NB4 (cell line): ENCODE data around the gene MCM3AP.

ENCODE experiments used
- DNase-seq: peaks from one replicate; pipeline ENCODE4 v3.0.0; 2010; ENCODE audit warnings: low read depth
- H3K4me3 ChIP-seq: one replicate; pipeline ENCODE4 v1.5.1; 2011; ENCODE audit warnings: mild to moderate bottlenecking, low read depth, low read length, moderate library complexity
- CTCF ChIP-seq: IDR thresholded peaks from one replicate; pipeline ENCODE4 v1.5.1; 2012; ENCODE audit warnings: low read depth, low read length
- MYC ChIP-seq: IDR thresholded peaks from 2 replicates; pipeline ENCODE4 v1.6.1; 2011; ENCODE audit warnings: low read depth, low read length
- POLR2A ChIP-seq: IDR thresholded peaks from 2 replicates; pipeline ENCODE4 v1.6.1; 2011; ENCODE audit warnings: mild to moderate bottlenecking; ENCODE audit not compliant: insufficient read length; ENCODE audit errors: extremely low read depth
- TF ChIP-seq, protein P1 (sequence below): IDR thresholded peaks from 2 replicates; pipeline ENCODE4 v1.6.1; 2011; ENCODE audit warnings: low read depth, low read length

MCM3AP gene

GRCh38 chr21:46220275-46220810 lies 65.1 kb downstream of the MCM3AP start:
- no peak for DNase-seq
- TF ChIP-seq POLR2A: no peak
- no peak for TF ChIP-seq MYC
- no peak for TF ChIP-seq CTCF
- TF ChIP-seq, protein P1, sequence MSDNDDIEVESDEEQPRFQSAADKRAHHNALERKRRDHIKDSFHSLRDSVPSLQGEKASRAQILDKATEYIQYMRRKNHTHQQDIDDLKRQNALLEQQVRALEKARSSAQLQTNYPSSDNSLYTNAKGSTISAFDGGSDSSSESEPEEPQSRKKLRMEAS: no peak

DNA sequence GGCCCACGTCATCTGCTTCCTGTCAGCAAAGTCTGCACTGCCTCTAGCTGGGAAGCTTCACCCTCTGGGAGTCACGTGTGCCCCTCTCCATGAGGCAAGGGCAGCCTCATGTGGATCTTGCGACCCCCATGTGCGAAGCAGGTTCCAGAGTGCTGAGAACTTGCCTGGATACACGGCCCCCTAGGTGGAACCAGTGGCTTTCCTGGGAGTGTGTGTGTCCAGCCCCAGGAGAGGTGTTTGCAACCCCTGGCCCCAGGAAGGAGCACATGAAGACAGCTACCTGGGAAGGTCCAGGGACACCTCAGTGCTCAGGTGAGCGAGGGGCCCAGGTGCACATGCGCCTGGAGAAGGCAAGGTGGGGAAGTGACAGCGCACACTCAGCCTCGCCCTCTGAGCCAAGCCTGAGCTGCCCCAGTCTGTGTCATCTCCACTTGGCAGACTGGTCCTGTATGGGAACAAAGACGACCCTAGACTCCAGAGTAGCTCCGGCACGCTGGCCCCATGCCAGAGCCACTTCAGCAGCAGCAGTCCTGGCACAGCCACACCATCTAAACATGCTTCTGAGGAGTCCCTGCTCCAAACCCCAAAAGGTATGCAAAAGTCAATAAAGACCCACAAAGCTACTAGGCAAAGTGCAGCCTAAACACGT lies 65.7 kb downstream of the MCM3AP start:
- TF ChIP-seq MYC (no peak), POLR2A (no peak), CTCF (no peak)
- TF ChIP-seq, protein P1: no peak
- DNase-seq: no peak
- H3K4me3 ChIP-seq: no peak overlapping the region

More at GRCh38 chr21:46220275-46220810, 65.1 kb downstream of the MCM3AP start:
- H3K4me3 ChIP-seq: no peak overlapping the region

- no peak overlapping the region for H3K4me3 ChIP-seq
- no peak for TF ChIP-seq MYC
- no peak for TF ChIP-seq POLR2A
- no peak for TF ChIP-seq CTCF
- TF ChIP-seq, protein P1: no peak
- no peak for DNase-seq
Observed at GRCh38 chr21:46218906-46219590, 66.4 kb downstream of the MCM3AP start.

- no peak overlapping the region for H3K4me3 ChIP-seq
- TF ChIP-seq, protein P1: no peak
- TF ChIP-seq CTCF (no peak), MYC (no peak), POLR2A (no peak)
- no peak for DNase-seq
Observed at GRCh38 chr21:46217511-46218196, 67.8 kb downstream of the MCM3AP start.

DNA sequence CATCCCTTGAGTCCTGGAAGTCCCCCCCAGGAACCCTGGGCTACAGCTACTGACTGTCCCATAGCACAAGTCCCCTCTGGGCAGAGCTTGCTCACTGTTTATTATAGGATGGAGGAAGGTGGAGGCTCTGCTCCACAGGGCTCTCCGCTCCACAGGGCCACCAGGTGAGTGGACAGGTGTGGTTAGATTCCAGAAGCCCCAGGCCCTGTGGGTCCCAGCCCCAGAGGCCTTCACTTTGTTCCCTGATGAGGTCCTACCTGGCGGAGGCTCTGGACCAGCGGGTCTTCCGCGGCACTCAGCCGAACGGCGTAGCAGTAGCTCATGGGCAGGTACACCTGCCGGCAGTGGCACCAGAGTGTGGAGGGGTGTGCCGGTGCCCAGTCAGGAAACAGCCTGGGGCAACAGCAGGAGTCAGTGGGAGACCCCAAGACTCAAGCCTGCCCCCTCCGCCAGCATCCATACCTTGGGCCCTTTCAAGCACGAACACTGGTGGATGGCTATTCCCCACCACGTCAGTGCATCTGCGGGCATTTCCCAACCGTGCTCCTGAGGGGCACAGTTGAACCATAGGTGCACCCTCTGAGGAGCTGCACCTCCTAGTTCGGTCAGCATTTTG lies 69.2 kb downstream of the MCM3AP start:
- TF ChIP-seq POLR2A (no peak), MYC (no peak), CTCF (no peak)
- TF ChIP-seq, protein P1: no peak
- H3K4me3 ChIP-seq: no peak overlapping the region
- no peak for DNase-seq
